Ureter (tissue), 1 donor: Measurements from ENCODE around the gene TMEM171. TPM values are rescaled to one million over a fixed set of nuclear protein-coding genes. Genes with fewer than 3 reads are reported as not detected.

Source experiments
- total RNA-seq: library from RNA; stranded (reverse); gene quantifications from one replicate; pipeline ENCODE4 v1.2.4, GENCODE V29; 2023
- donor health status: DM: yes; HTN: yes; CAD: no.

Gene TMEM171
- total RNA-seq, 1 donor from 2014 or later = 2.4 TPM

Other genes with a start within 250 kb of the TMEM171 start
- gene FCHO2, start 164.5 kb upstream of the TMEM171 start, total RNA-seq = 51.5 TPM
- gene TMEM174, start 52.6 kb downstream of the TMEM171 start, total RNA-seq = not detected